Myocyte (in vitro differentiated cells): ENCODE results near the gene GGCX. TPM values are rescaled to one million over a fixed set of nuclear protein-coding genes. Genes with fewer than 3 reads are reported as not detected.
"Not testable (repeated sequence)": the region's sequence is repeated elsewhere in the genome, so short reads cannot be mapped to it uniquely, and the experiment has no call there.

Experiments used
- DNase-seq: peaks from one replicate; pipeline ENCODE4 v3.0.0-alpha.2; 2012; ENCODE audit warnings: low read depth
- total RNA-seq: library from RNA; depleted of rRNA; stranded (reverse); fragments of >200 nt; gene quantifications from 2 replicates; pipeline ENCODE4 v1.2.3, GENCODE V29; 2014

Gene GGCX
- total RNA-seq, 1 donor from 2014 or later: 78.1 TPM

DNA sequence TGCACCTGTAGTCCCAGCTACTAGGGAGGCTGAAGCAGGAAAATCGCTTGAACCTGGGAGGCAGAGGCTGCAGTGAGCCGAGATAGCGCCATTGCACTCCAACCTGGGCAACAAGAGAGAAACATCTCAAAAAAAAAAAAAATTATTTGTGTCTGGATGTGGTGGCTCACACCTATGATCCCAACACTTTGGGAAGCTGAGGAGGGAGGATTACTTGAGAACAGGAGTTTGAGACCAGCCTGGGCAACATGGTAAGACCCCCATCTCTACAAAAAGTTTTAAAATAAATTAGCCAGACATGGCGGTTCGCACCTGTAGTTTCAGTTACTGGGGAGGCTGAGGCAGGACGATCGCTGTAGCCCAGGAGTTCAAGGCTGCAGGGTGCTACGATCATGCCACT lies 14.4 kb upstream of the GGCX start:
- no peak for DNase-seq

DNA sequence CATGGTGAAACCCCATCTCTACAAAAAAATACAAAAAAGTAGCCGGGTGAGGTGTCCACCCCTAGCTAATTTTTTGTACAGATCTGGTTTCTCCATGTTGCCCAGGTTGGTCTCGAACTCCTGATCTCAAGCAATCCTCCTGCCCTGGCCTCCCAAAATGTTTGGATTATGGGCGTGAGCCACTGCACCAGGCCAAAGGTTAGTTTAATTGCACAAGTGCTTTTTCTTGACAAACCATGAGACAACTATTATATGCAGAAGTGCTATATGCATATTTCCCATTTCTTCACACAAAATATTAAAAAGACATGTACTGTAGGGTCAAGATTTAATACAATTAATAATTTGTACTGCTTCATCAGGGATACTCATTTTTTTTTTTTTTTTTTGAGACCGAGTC lies 5.0 kb upstream of the GGCX start:
- DNase-seq: no peak

GRCh38 chr2:85564144-85564563 lies 2.9 kb upstream of the GGCX start:
- no peak for DNase-seq

DNA sequence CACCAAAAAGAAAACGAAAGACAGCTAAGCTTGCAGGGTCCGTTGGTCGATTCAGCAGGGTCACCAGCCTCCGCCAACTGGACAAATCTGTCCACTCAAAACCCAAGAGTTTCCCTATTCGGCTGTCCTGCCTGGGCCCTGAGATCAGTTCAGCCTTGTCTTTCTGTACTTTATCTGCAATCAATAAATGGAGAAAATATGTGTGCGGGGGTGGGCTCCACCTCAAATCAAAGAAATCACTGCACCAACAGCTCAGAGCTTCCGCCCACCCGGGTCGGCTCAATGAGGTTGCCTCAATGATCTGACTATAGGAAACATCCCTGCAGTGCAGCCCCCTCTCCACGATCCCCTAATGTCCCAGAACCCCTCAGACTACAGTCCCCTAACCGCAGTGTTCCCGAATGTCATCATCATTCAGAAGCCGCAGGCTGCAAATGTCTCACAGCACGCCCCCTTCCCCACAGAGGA lies 447 bp downstream of the GGCX start:
- DNase-seq: no peak

DNA sequence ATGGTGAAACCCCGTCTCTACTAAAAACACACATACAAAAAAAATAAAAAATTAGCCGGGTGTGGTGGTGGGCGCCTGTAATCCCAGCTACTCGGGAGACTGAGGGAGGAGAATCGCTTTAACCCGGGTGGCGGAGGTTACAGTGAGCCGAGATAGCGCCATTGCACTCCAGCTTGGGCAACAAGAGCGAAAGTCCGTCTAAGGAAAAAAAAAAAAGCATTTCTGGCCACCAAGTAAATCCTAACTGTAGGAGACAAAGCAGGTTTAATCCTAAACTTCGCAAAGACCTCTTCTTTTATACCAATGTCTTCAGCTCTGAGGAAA lies 928 bp downstream of the GGCX start:
- not testable (repeated sequence) for DNase-seq

GRCh38 chr2:85558160-85558559 lies 3.1 kb downstream of the GGCX start:
- no peak for DNase-seq

DNA sequence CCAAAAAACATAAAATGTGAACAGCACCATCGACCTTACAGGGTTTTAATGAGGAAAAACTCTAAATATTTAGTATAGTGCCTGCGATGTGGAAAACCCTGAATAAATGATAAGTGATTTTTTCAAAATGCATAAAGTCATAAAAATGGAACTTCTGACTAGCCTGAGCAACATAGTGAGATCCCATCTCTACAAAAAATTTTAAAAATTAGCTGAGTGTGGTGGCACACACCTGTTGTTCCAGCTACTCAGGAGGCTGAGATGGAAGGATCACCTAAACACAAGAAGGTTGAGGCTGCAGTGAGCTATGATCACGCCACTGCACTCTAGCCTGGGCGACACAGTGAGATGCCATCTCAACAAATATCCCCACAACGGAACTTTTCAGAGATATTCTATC lies 4.2 kb downstream of the GGCX start:
- no peak for DNase-seq

DNA sequence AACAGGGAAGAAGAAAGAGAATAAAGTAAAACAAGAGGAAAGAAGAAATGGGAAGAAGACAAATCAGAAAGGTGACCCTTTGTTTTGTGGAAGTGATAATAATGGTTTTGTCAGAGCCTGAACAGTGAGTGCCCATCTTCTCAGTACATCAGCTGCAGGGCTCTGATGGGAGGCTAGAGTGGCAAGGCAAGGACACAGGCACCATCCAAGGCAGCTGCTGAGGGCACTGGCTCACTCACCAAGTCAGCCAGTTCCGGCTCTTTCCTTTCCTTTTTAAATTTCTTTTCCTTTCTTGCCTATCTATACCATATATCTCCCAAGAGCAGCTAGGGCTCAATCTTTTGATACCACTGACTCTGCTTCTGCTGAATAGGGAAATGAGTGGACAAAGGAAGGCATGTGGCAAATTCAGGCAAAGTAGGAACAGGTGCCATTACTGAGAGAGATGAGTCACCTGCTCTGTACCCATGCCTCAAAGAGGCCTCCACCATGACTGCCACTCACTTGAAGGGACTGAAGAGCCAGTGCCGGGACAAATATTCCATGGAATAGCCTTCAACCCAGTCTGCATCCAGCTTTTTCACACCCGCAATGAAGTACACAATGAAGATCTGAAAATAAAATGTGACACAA lies 6.2 kb downstream of the GGCX start:
- DNase-seq: peak; percentile 83

DNA sequence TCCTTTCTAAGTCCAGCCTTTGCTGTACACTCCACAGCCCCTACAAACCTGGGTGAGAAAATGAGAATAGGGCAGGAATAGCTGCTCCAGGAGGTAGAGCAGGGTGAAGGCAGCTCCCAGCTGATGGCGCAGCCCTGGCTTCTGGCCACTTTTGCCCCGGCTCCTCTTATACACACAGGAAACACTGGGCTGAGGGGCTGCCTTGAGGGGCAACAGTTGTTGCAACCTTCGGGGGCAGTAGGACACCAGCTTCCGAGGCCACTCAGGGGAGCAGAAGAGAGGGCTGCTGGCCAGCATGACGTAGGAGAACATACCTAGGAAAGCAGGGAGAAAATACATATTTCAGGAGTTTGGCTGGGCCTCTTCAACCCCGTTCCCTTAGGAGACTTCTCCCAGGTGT lies 8.1 kb downstream of the GGCX start:
- DNase-seq: no peak

GRCh38 chr2:85551698-85552678 lies 9.3 kb downstream of the GGCX start:
- DNase-seq: peak; percentile 86

DNA sequence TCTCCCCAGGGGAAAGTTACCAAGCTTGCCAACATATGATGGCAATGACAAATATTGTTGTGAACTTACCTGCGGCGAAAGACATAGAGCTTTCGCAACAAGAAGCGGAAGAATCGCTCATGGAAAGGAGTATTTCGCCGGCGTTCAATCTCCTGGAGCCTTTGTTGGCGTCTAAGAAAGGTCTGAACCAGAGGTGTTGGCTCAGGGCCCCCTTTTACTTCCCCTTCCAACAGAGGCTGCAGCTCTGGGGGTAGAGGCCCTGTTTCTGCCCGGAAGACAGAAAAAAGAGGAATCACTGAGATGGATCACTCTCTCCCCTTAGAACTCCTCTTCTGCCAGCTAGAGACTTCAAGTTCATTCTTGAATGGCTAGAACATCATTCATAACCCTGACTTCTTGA lies 10.8 kb downstream of the GGCX start:
- no peak for DNase-seq

- DNase-seq: peak; percentile 96
Observed at GRCh38 chr2:85549826-85550225, 11.5 kb downstream of the GGCX start.

DNA sequence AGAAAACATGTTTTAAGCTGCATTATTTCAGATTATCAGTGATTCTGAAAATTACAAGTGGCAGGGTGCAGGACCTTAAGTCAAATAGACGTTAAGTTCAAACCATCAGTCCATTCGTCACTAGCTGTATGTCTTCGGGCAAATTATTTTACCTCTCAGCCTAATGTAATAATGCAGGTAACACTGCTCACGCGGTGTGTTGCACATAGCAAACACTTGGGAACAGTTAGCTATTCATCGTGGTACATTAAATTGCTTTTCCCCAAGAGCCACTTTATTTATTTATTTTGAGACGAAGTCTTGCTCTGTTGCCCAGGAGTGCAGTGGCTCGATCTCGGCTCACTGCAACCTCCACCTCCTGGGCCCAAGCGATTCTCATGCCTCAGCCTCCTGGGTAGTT lies 12.2 kb downstream of the GGCX start:
- DNase-seq: peak; percentile 26

- no peak for DNase-seq
Observed at GRCh38 chr2:85548608-85548900, 12.7 kb downstream of the GGCX start.

- DNase-seq: peak; percentile 60
Observed at GRCh38 chr2:85547859-85548607, 13.3 kb downstream of the GGCX start.

DNA sequence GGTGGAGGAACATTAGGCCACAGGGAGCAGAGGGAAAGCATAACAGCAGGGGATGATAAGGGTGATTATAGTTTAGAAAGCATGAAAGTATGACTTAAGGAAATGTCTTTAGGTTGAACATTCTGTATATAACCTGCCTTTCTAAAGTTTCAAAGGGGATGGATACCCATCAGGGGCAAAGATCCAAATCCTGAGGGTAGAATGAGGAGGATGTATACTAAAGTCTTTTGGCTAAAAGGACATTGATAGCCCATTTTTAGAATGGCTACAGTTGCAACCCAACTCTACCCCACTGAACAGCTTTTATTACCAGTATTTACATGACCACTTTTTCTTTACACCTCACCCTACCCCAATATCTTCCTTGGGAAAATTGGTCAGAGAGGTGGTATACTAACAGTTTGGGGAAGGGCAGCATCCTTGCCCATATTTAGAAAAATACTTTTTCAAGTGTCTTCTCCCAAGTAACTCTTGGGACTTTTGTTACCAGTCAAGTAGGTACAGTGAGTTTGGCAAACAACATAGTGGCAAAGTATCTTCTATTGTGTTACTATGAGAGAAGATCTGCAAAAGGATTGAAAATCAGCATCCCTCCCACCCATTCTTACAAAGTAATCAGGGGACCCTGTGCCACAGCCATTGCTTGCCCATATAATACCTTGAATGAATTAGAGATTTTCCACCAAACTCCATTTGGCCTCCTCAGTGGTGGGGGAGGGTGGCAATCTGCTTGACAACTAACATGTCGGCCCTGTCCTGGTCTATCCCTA lies 14.0 kb downstream of the GGCX start:
- DNase-seq: peak; percentile 68

DNA sequence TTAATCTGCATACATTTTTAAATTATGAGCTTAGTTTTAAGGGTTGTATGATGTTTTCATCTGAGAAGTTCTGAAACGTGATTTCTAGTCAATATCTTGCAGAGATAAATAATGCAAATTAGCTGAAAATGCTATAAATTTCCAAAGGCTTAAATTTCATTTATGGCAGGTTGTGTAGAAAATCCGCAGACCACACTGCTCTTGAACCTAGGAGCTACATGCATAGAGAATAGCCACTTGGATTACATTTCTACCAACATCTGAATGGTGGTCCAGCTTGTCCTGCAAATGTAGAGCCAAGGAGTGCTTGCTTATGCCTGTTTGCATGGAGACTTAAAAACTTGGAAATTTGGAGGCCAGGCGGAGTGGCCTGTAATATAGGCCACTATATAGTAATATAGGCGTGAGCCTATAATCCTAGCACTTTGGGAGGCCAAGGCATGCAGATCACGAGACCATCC lies 15.5 kb downstream of the GGCX start:
- DNase-seq: peak; percentile 34

DNA sequence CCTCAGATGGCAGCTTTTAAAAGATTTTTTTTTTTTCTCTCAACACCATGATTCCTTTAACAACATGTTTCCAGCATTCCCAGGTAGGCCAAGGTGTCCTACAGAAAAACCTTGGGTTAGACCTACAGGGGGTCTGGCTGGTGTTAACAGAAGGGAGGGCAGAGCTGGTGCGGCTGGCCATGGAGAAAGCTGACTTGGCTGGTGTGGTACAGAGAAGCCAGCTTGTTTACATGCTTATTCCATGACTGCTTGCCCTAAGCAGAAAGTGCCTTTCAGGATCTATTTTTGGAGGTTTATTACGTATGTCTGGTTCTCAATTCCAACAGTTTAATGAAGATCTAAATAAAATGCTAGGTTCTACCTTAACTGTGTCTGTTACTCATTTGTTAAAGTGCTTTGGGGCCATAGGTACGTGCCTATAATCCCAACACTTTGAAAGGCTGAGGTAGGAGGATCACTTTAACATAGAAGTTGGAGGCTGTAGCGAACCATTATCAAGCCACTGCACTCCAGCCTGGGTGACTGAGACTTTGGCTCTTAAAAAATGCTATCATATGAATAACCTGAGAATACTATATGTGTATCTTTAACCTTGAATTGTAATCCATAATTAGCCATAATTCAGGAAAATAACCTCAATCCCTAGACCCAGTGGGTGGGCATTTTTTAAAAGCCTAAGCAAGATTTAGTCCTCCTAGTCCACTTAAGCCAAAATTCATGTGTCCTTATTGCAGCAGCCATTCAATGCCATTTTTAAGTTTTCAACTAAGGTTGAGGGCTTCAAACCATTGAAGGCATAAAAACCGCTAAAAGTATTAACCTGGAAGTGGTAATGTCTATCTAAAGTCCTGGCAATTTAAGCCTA lies 16.1 kb downstream of the GGCX start:
- peak; percentile 25 for DNase-seq

GRCh38 chr2:85544254-85544691 lies 17.0 kb downstream of the GGCX start:
- DNase-seq: peak; percentile 29

DNA sequence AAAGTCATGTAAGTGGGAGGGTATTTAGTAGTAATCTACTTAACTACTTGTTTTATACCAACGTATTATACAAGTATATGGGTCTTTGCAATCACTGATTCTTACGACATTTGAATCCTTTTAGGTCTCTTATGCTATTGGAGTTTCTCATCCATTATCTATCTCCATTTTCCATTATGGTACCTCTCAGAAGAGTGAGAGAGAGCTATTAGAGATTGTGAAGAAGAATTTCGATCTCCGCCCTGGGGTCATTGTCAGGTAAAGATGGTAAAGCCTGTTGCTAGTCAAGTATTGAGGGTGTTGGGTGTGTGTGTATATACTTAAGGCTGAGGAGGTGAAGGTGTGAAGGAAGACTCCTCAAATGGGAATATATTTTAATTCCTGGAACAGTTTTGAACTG lies 18.5 kb downstream of the GGCX start:
- no peak for DNase-seq
